GM12874 (cell line): ENCODE results near the gene FGFR1OP2.

ENCODE experiments used
- CTCF ChIP-seq: IDR thresholded peaks from 2 replicates; pipeline ENCODE4 v1.5.1; 2011; ENCODE audit warnings: low read depth, mild to moderate bottlenecking, control low read depth, low read length, moderate library complexity; ENCODE audit not compliant: insufficient read depth

FGFR1OP2 gene

GRCh38 chr12:26978801-26979200 lies 40.5 kb downstream of the FGFR1OP2 start:
- TF ChIP-seq CTCF = no peak

GRCh38 chr12:26979733-26980132 lies 41.5 kb downstream of the FGFR1OP2 start:
- no peak for TF ChIP-seq CTCF

- TF ChIP-seq CTCF = no peak
Observed at GRCh38 chr12:26982866-26983265, 44.6 kb downstream of the FGFR1OP2 start.

DNA sequence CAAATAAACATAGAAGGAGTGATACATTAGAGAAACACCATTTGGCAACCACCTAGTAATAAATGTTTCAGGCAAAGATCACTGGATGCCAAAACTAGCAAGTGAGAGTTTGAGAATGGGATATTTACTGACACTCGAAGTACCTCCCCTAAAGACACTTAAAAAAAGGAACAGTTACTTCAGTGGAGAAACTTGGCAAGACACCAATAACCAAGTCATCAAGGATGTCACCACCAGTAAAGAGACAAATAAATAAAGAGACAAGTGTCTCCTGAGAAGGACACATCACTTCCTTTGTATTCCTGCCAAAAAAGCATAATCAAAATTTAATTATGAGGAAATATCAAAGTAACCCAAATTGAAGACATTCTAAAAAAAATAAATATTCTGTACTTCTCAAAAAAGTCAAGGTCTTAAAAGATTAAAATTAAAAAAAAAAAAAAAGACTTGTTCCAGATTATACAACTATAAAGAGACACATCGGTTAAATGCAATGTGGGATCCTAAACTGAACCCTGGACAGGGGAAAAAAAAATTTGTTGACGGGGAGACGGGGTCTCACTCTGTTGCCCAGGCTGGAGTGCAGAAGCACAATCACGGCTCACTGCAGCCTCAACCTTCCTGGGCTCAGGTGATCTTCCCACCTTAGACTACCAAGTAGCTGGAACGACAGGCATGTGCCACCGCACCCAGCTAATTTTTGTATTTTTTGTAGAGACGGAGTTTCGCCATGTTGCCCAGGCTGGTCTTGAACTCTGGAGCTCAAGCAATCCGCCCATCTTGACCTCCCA lies 49.6 kb downstream of the FGFR1OP2 start:
- no peak for TF ChIP-seq CTCF

- no peak for TF ChIP-seq CTCF
Observed at GRCh38 chr12:26988703-26989102, 50.4 kb downstream of the FGFR1OP2 start.

- TF ChIP-seq CTCF = no peak
Observed at GRCh38 chr12:26989873-26990272, 51.6 kb downstream of the FGFR1OP2 start.

DNA sequence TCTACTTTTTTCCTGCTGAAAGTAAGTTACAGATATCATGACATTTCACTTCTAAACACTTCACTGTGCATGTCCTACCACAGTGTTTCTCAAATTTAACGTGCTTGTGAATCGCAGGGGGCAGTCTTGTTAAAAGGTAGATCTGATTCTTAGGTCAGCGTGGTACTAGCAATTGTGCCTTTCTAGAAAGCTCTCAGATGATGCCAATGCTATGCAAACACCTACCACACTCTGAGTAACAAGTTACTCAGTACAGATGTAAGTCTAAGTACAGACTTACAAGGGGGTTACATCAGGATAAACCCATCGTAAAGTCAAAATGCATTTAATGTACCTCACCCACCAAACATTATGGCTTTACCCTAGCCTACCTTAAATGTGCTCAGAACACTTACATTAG lies 53.6 kb downstream of the FGFR1OP2 start:
- no peak for TF ChIP-seq CTCF
